Stimulated activated naive CD4-positive, alpha-beta T cell (primary cell): ENCODE measurements around the gene CEACAM18.

ENCODE experiments used
- DNase-seq, 6 experiments: peaks; one replicate each; lab custom pipeline; 2025; lab: John Stamatoyannopoulos, UW

Gene CEACAM18

GRCh38 chr19:51531349-51532315 is 53.3 kb downstream of the CEACAM18 start, which contains the start of gene SIGLEC6:
Gene SIGLEC6 (minus strand): TSS chr19:51531670. CDS start chr19:51531648, 22 bp downstream.
- no peak for DNase-seq

- no peak for DNase-seq
Measured at GRCh38 chr19:51535535-51535934, 57.2 kb downstream of the CEACAM18 start.

- no peak for DNase-seq
Measured at GRCh38 chr19:51539821-51540366, 61.6 kb downstream of the CEACAM18 start.
